GF-D8 (cell line): ENCODE data around the gene NTNG1.

Experiments
- DNase-seq: peaks from one replicate; lab custom pipeline; 2025; lab: John Stamatoyannopoulos, UW

NTNG1 gene

GRCh38 chr1:107328087-107328486 is 187.2 kb downstream of the NTNG1 start:
- no peak for DNase-seq

DNA sequence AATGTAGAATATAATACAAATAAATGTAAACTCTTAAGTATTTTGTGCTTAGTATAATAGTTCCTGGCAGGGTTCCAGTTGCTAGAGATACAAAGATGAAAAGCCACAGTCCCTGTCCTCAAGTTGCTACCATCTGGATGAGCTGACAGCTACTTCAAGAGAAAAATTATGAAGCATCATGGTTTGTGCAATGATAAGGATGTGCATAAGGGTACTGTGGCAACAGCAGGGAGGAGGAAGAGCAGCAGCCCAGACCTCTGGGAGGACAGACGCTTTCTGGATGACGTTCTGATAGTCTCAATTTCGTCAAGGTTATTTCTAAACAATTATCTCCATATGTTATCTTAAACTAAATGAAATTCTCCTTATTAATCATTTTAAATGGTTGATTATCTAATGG is 198.9 kb downstream of the NTNG1 start:
- DNase-seq = no peak

DNA sequence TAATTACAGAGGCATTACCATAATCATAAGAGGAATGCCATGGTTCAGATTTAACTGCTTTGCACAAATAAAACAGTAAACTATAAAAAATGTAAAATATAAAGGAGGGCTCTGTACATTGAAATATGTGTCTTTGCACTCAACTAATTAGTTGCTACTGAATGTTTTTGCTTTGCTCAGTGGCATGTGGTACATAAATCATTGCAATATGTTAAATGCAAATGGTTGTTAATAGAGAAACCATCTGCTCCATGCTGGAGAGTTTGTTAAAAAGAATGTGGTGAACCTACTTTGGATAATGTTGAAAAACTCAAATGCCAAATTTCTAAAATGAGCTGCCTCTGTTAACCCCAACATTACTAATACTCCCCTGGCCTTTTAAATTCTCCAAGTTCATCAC is 201.5 kb downstream of the NTNG1 start:
- DNase-seq = no peak

DNA sequence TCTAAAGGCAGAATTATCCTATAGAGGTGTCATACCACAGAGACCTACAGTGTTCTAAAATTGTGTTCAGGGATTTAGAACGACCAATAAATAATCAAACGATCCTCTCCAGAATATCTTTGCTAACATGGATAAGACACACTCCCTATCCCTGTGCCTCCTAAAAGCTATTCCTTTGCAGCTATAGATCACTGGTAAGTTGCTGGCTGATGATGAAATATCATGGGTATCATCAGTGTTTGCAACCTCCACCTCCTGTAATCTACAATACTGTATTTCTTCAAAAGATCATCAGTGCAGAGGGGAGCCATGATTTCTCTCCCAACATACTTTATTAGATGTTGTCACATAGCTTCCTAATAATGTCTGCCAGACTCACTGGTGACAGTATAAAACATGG is 201.9 kb downstream of the NTNG1 start:
- no peak for DNase-seq

GRCh38 chr1:107343601-107344000 is 202.8 kb downstream of the NTNG1 start:
- DNase-seq = no peak

- no peak for DNase-seq
These were observed 203.5 kb downstream of the NTNG1 start for GRCh38 chr1:107344268-107344760.

- no peak for DNase-seq
These were observed 204.0 kb downstream of the NTNG1 start for GRCh38 chr1:107344836-107345235.

- no peak for DNase-seq
These were observed 212.0 kb downstream of the NTNG1 start for GRCh38 chr1:107352850-107353249.

DNA sequence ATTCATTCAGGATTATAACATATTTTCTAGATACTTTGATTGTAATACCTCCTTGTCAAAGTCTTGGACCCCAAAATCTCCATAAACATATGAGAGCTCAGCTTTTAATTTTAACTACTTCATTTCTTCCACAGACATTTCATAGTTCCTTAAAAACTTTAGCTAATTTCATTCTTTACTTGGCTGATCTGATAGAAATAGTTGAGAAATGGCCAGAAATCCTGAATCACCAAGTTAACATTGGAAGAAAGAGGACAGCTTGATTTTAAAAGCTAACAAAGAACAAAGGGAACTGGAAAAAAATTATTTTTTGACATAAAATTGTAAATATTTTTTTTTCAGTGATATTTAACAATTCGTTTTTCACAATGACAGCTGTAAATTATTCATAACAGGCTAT is 216.5 kb downstream of the NTNG1 start:
- no peak for DNase-seq

- no peak for DNase-seq
These were observed 217.9 kb downstream of the NTNG1 start for GRCh38 chr1:107358619-107359327.

GRCh38 chr1:107359472-107360241 is 218.8 kb downstream of the NTNG1 start:
- no peak for DNase-seq

DNA sequence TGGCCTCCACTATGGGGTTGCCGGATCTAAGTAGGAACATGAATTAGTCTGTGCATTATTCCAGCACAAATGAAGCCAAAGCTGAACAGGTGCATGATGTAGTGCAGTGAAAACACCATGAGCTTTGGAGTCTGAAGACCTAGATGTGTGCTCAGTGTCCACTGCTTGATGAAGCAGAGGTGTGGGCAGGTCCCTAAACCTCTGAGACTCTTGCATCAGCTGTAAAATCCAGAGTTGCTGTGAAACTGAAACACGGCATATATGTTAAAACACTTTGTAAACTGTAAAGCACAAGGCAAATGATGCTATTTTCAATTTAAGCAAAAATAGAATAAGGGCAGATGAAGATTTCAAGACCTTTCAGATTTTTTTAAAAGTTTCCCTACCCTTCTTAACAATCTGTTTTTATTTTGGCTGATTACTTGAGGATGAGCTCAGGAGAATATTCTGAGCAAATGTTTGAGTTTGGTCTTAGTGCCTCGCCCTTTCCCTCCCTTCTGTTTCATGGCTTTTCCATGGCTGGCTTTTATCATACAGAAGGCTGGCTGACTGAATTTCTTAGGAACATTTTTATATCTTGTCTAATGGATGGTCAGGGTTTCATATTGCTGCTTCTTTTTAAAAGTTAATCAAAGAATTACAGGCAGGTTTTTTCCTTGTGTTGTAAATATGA is 221.8 kb downstream of the NTNG1 start:
- DNase-seq = no peak

GRCh38 chr1:107363154-107363553 is 222.3 kb downstream of the NTNG1 start:
- DNase-seq = no peak

DNA sequence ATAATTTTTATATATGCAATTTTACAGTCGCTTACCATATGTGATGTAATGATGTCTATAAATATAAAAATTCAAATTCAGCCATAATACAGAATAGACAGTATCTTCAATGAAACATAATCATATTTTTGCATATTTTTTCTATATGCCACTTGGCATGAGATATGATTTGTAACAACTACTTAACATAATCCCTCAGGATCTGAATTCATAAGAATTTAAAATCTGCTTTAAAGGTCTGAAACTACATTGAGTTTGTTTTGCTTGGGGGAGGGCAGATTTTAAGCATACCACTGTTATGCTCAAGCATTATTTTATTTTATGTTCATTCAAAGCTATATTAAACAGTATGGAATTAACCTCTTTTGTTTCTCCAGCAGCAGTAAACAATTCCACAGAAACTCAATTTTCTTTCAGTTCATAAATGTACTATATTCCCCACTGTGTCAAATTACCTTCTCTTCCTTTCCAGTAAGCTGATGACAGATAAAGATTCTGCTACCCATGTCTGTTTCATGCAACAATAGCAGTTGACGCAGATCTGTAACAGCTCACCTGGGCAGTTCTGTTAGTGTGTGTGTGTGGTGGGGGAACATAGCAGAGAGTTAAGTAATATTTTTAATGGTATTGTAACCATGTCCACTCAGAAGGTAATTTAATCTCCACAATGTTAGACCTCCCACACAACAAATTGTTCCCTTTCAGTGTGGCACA is 224.8 kb downstream of the NTNG1 start:
- no peak for DNase-seq

DNA sequence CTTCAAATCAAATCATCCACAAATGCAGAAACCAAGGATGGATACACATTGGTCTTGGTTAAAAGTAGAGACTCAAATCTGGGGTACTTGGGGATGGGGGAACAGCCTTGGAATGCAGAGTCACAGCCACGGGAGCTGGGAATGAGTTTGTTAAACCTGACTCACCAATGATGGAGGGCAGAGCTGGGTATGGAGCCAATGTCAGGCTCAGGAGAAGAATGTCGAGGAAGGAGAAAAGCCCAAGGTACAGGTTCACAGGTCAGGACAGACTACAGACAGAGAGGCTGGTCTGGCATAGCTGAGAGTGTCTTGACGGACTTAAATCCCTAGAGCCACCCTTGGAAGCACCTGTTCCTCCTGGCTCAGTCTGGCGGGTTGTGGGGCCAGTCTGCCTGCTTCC is 237.6 kb downstream of the NTNG1 start:
- DNase-seq = no peak

DNA sequence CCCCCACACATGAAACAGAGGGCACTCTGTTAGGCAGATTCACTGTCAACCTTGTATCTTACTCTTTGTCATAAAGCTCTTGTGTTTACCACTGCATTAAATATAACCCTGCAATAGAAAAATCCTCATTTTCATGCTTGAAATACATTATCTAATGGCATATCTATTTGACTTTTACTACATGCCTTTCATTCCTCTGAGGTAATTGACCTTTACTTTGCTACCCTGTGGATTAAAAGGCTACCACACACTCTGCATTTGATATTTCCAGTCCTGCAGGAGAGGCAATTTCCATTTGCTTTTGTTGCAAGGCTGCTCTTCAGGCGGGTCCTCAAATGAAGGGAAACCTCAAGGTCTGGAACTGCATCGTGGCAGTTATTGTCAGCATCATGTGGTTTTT is 238.0 kb downstream of the NTNG1 start:
- DNase-seq = no peak

DNA sequence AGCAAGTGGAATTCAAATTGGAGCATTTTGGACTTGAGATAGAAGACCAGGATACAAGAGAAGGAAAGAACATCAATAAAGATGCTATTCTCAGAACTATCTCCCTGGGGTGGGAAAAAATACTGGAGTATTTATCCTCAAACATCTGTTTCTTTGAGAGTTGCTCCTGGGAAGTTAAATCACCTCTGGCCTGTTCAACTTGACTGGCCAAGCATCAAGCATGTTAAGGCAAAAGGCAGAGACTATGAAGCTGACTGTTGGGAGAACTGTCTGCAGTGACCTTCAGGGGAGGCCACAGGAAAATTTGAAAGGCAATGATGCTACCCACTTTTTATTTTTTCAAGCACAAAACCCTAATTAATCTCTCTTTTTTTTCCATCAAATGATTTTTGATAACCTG is 239.0 kb downstream of the NTNG1 start:
- DNase-seq = no peak

GRCh38 chr1:107389410-107390396 is 248.9 kb downstream of the NTNG1 start:
- DNase-seq = no peak

DNA sequence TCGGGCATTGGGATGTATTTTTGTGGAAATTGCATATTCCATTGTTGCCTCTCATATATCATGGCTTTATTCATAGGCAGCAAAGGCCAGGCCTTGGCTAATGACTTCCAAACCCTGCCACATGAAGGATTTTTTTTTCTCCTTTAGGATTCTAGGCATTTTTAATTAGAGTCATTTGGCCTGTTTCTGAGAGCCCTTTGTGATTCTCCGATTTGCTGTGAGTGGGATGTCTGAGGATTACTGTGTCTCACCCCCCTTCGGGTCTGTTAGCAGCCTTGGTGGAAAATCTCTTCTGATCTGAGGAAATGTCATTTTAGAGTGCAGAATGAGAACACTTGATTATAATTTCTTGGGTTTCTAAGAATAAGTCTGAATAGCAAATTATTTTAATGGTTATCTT is 253.5 kb downstream of the NTNG1 start:
- no peak for DNase-seq

- DNase-seq = no peak
These were observed 260.9 kb downstream of the NTNG1 start for GRCh38 chr1:107401704-107402103.

DNA sequence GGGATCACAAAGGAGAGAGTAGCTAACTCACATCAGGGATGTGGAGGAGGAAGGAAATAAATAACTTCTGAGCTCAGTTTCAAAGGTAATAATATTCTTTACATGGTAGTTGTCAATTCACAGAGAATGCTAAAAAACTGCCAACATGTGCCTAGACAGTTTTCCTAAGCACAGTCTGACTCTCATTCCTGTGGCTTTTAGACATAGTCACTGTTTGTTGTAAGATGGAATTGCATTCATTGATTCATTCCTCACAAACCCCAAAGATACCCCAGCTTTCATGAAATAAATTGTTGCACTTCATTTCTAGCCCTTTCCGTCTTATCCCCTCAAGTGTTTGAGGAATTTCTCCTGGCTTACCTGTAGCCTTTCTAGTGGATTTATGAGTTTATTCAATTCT is 263.9 kb downstream of the NTNG1 start:
- DNase-seq = no peak
